Left renal pelvis (tissue), 4 donors: ENCODE measurements around the gene PCSK1N. TPM values are rescaled to one million over a fixed set of nuclear protein-coding genes. Genes with fewer than 3 reads are reported as not detected.
"Not testable (repeated sequence)": the region's sequence is repeated elsewhere in the genome, so short reads cannot be mapped to it uniquely, and the experiment has no call there.

Experiments
- DNase-seq, 4 donors: peaks; one replicate each; pipeline ENCODE4 v3.0.0-alpha.2; 2013; ENCODE audit warnings: low read depth in 4 of 4, low spot score in 3 of 4
- polyA plus RNA-seq, 4 donors: library from polyadenylated mRNA; unstranded; fragments of 120-200 nt; gene quantifications; one replicate each; pipeline ENCODE4 v1.2.1, GENCODE V29; 2013; ENCODE audit not compliant: insufficient read length in 4 of 4

Gene PCSK1N
- polyA plus RNA-seq, 4 donors, result 4.4 to 16.8 (median 5.4) TPM

GRCh38 chrX:48824066-48824465 lies 11.3 kb downstream of the PCSK1N start:
- DNase-seq, result no peak

- no peak for DNase-seq
Measured at GRCh38 chrX:48823053-48823452, 12.4 kb downstream of the PCSK1N start.

GRCh38 chrX:48819394-48819793 lies 16.0 kb downstream of the PCSK1N start:
- not testable (repeated sequence) for DNase-seq

DNA sequence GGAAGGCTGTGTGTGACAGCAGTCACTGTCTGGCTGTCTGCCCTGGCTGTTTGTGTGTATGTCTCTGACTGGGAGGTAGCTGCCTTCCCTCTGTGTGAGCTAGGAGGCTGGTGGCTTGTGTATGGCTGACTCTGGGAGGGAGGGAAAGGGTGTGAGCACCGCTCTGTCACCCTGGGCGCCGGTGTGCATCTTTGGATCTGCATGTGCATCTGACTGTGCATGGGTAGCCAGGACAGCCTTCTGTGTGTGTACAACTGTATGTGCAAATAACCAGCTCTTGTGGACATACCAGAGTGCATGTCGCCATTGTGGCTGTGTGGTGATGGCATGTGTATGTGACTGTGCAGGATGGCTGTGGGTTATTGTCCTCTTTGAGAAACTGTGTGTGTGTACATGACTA lies 16.5 kb downstream of the PCSK1N start:
- no peak for DNase-seq

DNA sequence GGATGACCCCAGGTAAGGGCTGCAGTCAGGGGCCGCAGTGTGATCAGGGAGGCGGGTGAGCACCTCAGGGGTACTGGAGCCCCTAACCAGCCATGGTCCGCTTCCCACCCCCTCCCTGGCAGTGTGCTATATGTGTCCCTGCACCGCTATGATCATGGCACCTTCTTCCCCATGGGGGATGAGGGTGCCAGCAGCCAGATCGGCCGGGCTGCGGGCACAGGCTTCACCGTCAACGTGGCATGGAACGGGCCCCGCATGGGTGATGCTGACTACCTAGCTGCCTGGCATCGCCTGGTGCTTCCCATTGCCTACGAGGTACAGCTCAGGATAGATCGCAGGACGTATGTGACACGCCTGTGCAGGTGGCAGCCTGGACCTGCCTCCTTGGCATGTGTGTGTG lies 17.3 kb downstream of the PCSK1N start:
- no peak for DNase-seq

DNA sequence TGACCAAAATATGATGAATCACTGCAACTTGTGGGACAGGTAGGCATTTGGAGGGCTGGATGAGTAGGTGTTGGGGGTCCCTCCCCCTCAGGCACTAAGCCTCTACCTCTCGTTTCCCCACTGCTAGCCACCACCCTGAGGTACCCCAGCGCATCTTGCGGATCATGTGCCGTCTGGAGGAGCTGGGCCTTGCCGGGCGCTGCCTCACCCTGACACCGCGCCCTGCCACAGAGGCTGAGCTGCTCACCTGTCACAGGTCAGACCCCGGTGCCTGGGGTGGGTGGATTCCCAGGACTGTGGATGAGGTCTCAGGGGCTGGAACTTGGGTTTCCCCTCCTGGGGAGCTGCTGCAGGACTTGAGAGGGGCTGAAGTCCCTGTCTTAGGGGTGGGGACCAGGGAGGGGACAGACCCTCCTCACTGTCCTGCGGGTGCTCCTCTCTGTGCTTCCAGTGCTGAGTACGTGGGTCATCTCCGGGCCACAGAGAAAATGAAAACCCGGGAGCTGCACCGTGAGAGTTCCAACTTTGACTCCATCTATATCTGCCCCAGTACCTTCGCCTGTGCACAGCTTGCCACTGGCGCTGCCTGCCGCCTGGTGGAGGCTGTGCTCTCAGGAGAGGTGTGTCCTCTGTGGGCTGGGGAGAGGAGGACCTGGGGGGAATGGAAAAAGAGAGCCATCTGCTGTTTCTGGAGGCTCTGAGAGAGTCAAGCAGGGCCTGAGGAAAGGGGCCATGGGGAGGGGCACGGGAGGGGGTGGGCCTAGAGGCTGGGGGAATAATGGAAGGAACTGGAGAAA lies 19.2 kb downstream of the PCSK1N start:
- no peak for DNase-seq

GRCh38 chrX:48815266-48815665 lies 20.1 kb downstream of the PCSK1N start:
- no peak for DNase-seq

DNA sequence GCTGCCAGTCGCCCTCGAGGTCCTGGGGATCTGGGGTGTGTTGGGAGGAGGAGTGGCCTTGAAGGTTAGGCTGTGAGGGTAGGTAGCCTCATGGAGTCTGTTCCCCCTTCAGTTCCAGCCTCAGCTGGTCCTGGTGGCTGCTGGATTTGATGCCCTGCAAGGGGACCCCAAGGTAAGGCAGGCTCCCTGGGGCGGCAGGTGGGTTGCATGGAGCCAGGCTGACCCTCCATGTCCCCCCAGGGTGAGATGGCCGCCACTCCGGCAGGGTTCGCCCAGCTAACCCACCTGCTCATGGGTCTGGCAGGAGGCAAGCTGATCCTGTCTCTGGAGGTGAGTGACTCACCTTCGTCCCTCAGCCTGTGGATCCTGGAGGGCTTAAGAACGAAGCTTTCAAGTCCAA lies 20.7 kb downstream of the PCSK1N start:
- no peak for DNase-seq

DNA sequence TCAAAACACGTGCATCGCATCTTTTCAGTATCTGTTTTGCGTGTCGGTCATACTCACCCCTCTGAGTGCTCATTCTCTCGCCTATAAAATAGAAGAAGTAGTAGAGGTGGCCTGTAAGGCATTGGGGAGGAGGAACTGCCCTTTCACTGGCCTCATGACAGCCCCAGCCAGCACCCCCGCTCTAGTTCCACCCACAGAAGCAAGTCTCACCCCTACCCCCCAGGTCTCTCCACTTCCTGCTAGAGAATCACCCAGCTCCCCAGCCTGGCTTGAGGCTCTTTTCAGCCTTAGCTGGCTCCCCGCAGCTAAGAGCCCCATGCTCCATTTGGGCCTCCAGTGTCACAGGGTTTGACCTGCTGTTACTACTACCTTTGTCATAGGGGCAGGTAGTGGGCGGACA lies 21.8 kb downstream of the PCSK1N start:
- DNase-seq, result no peak

GRCh38 chrX:48806081-48806480 lies 29.3 kb downstream of the PCSK1N start:
- no peak for DNase-seq

DNA sequence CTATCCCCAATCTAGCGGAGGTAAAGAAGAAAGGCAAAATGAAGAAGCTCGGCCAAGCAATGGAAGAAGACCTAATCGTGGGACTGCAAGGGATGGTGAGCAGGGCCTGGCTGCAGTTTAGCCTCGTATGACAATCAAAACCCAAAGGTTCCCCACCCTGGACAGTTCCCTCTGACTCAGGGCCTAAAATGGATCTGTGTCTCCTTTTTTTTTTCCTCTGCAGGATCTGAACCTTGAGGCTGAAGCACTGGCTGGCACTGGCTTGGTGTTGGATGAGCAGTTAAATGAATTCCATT lies 32.6 kb downstream of the PCSK1N start:
- no peak for DNase-seq

- DNase-seq, result peak; percentile 41 to 57 (median 52)
Measured at GRCh38 chrX:48802089-48802904, 33.1 kb downstream of the PCSK1N start.

- peak; percentile 90 to 94 (median 92) for DNase-seq
Measured at GRCh38 chrX:48801280-48802088, 33.9 kb downstream of the PCSK1N start, which contains the start of gene HDAC6. Gene HDAC6, plus strand, starts transcription at chrX:48802067. Its CDS starts 626 bp downstream, at chrX:48802693.

DNA sequence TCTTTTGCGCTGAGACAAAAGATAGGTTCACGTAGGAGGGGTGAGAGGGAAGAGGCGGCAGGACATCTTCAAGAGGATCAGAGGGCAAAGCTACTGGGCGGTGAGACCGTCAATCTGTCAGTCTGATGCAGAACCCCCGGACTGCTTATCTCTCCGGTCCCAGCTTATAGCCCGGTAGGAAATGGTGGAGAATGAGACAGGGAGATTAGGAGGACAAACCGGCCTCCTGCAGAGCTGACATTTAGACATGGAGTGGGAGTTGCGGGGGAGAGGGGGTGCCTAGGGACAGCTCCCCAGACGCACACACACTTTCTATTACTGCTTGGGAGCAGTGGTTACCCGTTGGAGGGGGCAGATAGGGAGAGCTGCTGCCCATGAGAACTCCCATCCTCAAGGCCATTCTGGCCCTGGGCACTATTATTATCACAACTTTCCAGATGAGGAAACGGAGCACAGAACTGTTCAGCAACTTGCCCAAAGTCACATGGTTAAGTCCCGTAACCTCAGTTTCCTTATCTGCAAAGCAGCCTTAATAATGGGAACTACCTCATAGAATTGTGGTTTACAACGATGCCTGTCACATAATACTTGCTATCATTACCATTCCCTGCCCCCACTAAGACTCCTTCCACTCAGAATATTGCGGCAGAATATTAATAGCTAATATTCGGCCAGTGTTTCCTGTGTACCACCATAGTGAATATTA lies 34.7 kb downstream of the PCSK1N start:
- DNase-seq, result no peak

- DNase-seq, result no peak
Measured at GRCh38 chrX:48798318-48798717, 37.1 kb downstream of the PCSK1N start.

DNA sequence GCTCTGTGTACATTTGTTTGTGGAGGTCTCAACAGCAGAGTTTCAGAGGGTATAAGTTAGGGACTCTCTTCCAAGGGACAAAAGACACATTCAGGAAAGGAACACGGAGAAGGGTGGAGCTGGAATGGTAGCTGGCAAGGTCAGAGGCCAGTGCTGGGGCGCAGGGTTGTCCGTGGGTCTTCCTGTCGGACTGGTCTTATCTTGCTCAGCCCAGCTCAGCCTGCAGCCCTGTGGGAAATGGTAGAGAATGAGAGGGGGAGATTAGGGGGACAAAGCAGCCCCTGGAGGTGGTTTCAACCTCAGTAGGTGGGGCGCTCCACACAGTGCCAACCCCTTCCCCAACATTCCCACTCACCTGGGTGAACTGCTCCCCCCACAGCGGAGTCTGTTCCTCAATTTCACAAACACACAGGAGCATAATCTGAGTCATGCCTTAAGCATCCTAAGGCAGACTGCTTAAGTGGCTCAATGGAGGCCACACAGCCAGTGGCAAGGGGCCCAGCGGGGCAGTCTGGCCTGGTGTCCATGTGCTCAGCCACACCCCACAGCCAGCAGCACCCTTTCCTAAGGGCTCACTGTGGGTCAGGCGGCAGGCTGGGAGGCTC lies 40.4 kb downstream of the PCSK1N start:
- no peak for DNase-seq

- DNase-seq, result no peak
Measured at GRCh38 chrX:48794340-48794910, 41.0 kb downstream of the PCSK1N start.

GRCh38 chrX:48793935-48794334 lies 41.5 kb downstream of the PCSK1N start:
- DNase-seq, result no peak

DNA sequence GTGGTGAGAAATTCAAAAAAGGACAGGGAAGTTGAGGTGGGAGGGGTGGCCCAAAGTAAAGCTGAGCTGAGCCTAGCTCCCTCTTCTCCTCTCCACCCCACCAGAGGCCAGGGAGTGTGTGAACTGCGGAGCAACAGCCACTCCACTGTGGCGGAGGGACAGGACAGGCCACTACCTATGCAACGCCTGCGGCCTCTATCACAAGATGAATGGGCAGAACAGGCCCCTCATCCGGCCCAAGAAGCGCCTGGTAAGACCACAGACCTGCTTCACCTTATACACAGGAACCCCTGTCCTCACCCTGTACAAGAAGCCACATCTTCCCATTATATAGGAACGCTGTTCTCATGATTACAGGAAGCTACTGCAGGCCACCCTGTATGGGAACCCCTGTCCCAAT lies 43.2 kb downstream of the PCSK1N start:
- no peak for DNase-seq
